B cell (primary cell): ENCODE data around the gene SH3RF3.

Source experiments
- EZH2 ChIP-seq: IDR thresholded peaks from 2 replicates; pipeline ENCODE4 v1.6.1; 2012; ENCODE audit warnings: borderline replicate concordance, low read depth, mild to moderate bottlenecking, moderate library complexity, low read length; ENCODE audit not compliant: insufficient read depth, poor library complexity, severe bottlenecking
- TF ChIP-seq, protein P1 (sequence below): fragments of 200-600 bp; IDR thresholded peaks from one replicate; pipeline ENCODE4 v1.8.0; 2022; ENCODE audit warnings: antibody characterized with exemption, mild to moderate bottlenecking

DNA sequence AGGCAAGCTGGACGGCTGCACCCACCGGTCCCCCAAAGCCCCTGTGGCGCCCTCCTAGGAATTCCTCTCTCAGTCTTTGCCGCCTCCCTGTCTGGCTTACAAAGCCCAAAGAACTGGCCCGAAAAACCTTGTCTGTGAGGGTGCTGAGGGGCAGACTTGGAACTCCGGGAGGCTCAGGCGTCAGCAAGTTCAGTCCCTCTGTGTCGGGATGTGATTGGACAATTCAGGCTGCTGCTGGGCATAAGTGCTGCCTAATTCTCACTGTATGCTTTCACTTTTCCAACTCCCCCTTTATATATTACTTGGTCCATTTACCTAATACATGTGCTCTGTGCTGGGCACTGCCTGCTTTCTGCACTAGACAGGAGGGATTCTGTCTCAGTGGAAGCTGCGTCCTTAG is 20.3 kb upstream of the SH3RF3 start:
- TF ChIP-seq, protein P1, sequence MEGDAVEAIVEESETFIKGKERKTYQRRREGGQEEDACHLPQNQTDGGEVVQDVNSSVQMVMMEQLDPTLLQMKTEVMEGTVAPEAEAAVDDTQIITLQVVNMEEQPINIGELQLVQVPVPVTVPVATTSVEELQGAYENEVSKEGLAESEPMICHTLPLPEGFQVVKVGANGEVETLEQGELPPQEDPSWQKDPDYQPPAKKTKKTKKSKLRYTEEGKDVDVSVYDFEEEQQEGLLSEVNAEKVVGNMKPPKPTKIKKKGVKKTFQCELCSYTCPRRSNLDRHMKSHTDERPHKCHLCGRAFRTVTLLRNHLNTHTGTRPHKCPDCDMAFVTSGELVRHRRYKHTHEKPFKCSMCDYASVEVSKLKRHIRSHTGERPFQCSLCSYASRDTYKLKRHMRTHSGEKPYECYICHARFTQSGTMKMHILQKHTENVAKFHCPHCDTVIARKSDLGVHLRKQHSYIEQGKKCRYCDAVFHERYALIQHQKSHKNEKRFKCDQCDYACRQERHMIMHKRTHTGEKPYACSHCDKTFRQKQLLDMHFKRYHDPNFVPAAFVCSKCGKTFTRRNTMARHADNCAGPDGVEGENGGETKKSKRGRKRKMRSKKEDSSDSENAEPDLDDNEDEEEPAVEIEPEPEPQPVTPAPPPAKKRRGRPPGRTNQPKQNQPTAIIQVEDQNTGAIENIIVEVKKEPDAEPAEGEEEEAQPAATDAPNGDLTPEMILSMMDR: no peak
- no peak for TF ChIP-seq EZH2
